Right cardiac atrium (tissue), 5 donors: ENCODE results near the gene DPYD. TPM values are rescaled to one million over a fixed set of nuclear protein-coding genes. Genes with fewer than 3 reads are reported as not detected.

Experiments
- ATAC-seq, 2 donors: fragments of 200-7000 bp; cut with Tn5 transposase; one replicate each; pipeline versions ENCODE4 v1.8.0 to v1.9.1; 2020; ENCODE audit warnings: moderate library complexity in 2 of 2, mild to moderate bottlenecking in 1 of 2
- DNase-seq, 3 donors: peaks; one replicate each; pipeline ENCODE4 v3.0.0-alpha.2; 2020
- H3K27ac ChIP-seq: one replicate; pipeline ENCODE4 v1.5.1; 2013; ENCODE audit warnings: mild to moderate bottlenecking, low read length, control low read depth, moderate library complexity
- H3K27me3 ChIP-seq: one replicate; pipeline ENCODE4 v1.6.1; 2013; ENCODE audit not compliant: control insufficient read depth, insufficient read depth
- H3K4me1 ChIP-seq: one replicate; pipeline ENCODE4 v1.6.1; 2013; ENCODE audit warnings: low read length; ENCODE audit not compliant: control insufficient read depth, insufficient read depth
- H3K4me3 ChIP-seq: one replicate; pipeline ENCODE4 v1.5.1; 2013; ENCODE audit warnings: low read length, control low read depth
- H3K9me3 ChIP-seq: one replicate; pipeline ENCODE4 v1.6.1; 2013; ENCODE audit warnings: low read length; ENCODE audit not compliant: control insufficient read depth
- WGBS: extraction: QIAGEN DNeasy Blood & Tissue Kit; methylation state at CpG from one replicate; pipeline ENCODE4 v1.1.7; 2013; 5-methylcytosine and 5-hydroxymethylcytosine counted together
- intact Hi-C, 4 donors: fragments of 100-400 bp; cut with DNase I; formaldehyde crosslinking; loops; one replicate each; pipeline versions ENCODE4 v1.11.0 to v1.14.0; 2022 to 2023
- polyA plus RNA-seq: library from polyadenylated mRNA; stranded (reverse); fragments of 200-250 nt; gene quantifications from one replicate; pipeline ENCODE4 v1.2.3, GENCODE V29; 2013
- total RNA-seq, 4 donors: library from RNA; stranded (reverse); fragmentation: NEBNext Ultra II Directional; extraction: Animal tissue kit (Norgen Biotek cat#: 25700); gene quantifications; one replicate each; pipeline ENCODE4 v1.2.1, GENCODE V29; 2021
- donor health status: healthy with polysubstance abuse.
- donor health status: DM: no; HTN: yes; CAD: no.
- donor health status: DM: no; HTN: no; CAD: no.
- donor health status: DM: no; HTN: yes; CAD: no; lungs with severe emphysema.
- donor health status: DM: yes; HTN: yes; CAD: no.

Gene DPYD
- total and polyA plus RNA-seq, 5 donors = 5.2 to 15.7 (median 15.4) TPM

GRCh38 chr1:97926017-97926708 lies 5.3 kb upstream of the DPYD start:
- DNase-seq = no peak
- intact Hi-C loops = no loop called here
- Histone ChIP-seq H3K4me3 (no peak overlapping the region), H3K27ac (no peak overlapping the region), H3K27me3 (no peaks in the 10 kb centered on the region), H3K4me1 (no peaks in the 10 kb centered on the region), H3K9me3 (no peaks in the 10 kb centered on the region)
- no peak for ATAC-seq
- 54% methylated on average over 3 of the region's 3 CpGs for WGBS

GRCh38 chr1:97925151-97925550 lies 4.3 kb upstream of the DPYD start:
- ATAC-seq (no peak), DNase-seq (no peak)
- H3K4me1 ChIP-seq = no peaks in the 10 kb centered on the region
- intact Hi-C loops = no loop called here
- H3K27me3 ChIP-seq = no peaks in the 10 kb centered on the region
- H3K27ac ChIP-seq = no peak overlapping the region
- no peak overlapping the region for H3K4me3 ChIP-seq
- no peaks in the 10 kb centered on the region for H3K9me3 ChIP-seq

- H3K27me3 ChIP-seq = no peaks in the 10 kb centered on the region
- no peaks in the 10 kb centered on the region for H3K4me1 ChIP-seq
- 86% methylated on average over 2 of the region's 2 CpGs for WGBS
- no peaks in the 10 kb centered on the region for H3K9me3 ChIP-seq
- DNase-seq (no peak), ATAC-seq (no peak)
- intact Hi-C loops = no loop called here
- H3K27ac ChIP-seq = no peak overlapping the region
- H3K4me3 ChIP-seq = no peak overlapping the region
These were observed 3.0 kb upstream of the DPYD start for GRCh38 chr1:97923811-97924210.

GRCh38 chr1:97920276-97920831 lies 480 bp downstream of the DPYD start:
- intact Hi-C loops = no loop called here
- Histone ChIP-seq H3K27ac (peak overlapping the region; percentile 91), H3K9me3 (no peaks in the 10 kb centered on the region), H3K4me3 (peak overlapping the region; percentile 74), H3K27me3 (no peaks in the 10 kb centered on the region), H3K4me1 (no peaks in the 10 kb centered on the region)
- WGBS = under 1% methylated on average over 24 of the region's 24 CpGs
- DNase-seq (no peak), ATAC-seq (peak; percentile 66 to 76)

- no peak for ATAC-seq
- intact Hi-C loops = no loop called here
- DNase-seq = no peak
- Histone ChIP-seq H3K27ac (no peak overlapping the region), H3K4me3 (peak overlapping the region; percentile 74), H3K27me3 (no peaks in the 10 kb centered on the region), H3K4me1 (no peaks in the 10 kb centered on the region), H3K9me3 (no peaks in the 10 kb centered on the region)
- WGBS = 15% methylated on average over 6 of the region's 6 CpGs
These were observed 1.1 kb downstream of the DPYD start for GRCh38 chr1:97919585-97920261.

- intact Hi-C loops = no loop called here
- no peak for ATAC-seq
- no peaks in the 10 kb centered on the region for H3K4me1 ChIP-seq
- no peak overlapping the region for H3K27ac ChIP-seq
- H3K4me3 ChIP-seq = peak overlapping the region; percentile 74
- H3K27me3 ChIP-seq = no peaks in the 10 kb centered on the region
- H3K9me3 ChIP-seq = no peaks in the 10 kb centered on the region
- no peak for DNase-seq
- 71% methylated on average over 1 of the region's 1 CpG for WGBS
These were observed 1.9 kb downstream of the DPYD start for GRCh38 chr1:97918961-97919360.

- H3K27me3 ChIP-seq = no peaks in the 10 kb centered on the region
- H3K9me3 ChIP-seq = no peaks in the 10 kb centered on the region
- 86% methylated on average over 3 of the region's 3 CpGs for WGBS
- no peak for DNase-seq
- H3K27ac ChIP-seq = no peak overlapping the region
- no peaks in the 10 kb centered on the region for H3K4me1 ChIP-seq
- intact Hi-C loops = no loop called here
- H3K4me3 ChIP-seq = no peak overlapping the region
- ATAC-seq = no peak
These were observed 7.2 kb downstream of the DPYD start for GRCh38 chr1:97913506-97914139.

- intact Hi-C loops = no loop called here
- no peak overlapping the region for H3K27ac ChIP-seq
- H3K4me3 ChIP-seq = no peak overlapping the region
- H3K27me3 ChIP-seq = no peaks in the 10 kb centered on the region
- WGBS = 73% methylated on average over 8 of the region's 8 CpGs
- no peaks in the 10 kb centered on the region for H3K9me3 ChIP-seq
- peaks cover 3% of the 10 kb centered on the region for H3K4me1 ChIP-seq
- DNase-seq (no peak), ATAC-seq (no peak)
These were observed 9.3 kb downstream of the DPYD start for GRCh38 chr1:97911266-97912215.

GRCh38 chr1:97909266-97909665 lies 11.6 kb downstream of the DPYD start:
- H3K4me3 ChIP-seq = no peak overlapping the region
- DNase-seq (no peak), ATAC-seq (no peak)
- H3K27me3 ChIP-seq = no peaks in the 10 kb centered on the region
- no peak overlapping the region for H3K27ac ChIP-seq
- intact Hi-C loops = no loop called here
- H3K9me3 ChIP-seq = no peaks in the 10 kb centered on the region
- H3K4me1 ChIP-seq = peaks cover 5% of the 10 kb centered on the region

GRCh38 chr1:97907886-97908285 lies 12.9 kb downstream of the DPYD start:
- Histone ChIP-seq H3K4me1 (peaks cover 7% of the 10 kb centered on the region), H3K27ac (no peak overlapping the region), H3K27me3 (no peaks in the 10 kb centered on the region), H3K4me3 (no peak overlapping the region), H3K9me3 (no peaks in the 10 kb centered on the region)
- 91% methylated on average over 3 of the region's 3 CpGs for WGBS
- DNase-seq (no peak), ATAC-seq (no peak)
- intact Hi-C loops = no loop called here
